ENCODE data around the gene GLE1.

Gene GLE1

GRCh38 chr9:128484686-128485413 is 19.7 kb upstream of the GLE1 start:
- TF ChIP-seq CTCF (IDR thresholded peaks at IDR 0.05; ENCODE audit: borderline replicate concordance, control extremely low read depth, extremely low read depth, insufficient read depth, missing control alignments): no peak
- in situ Hi-C loops (cut with MboI; ENCODE audit: low sequenced_read_pairs, unreplicated experiment): no loop called here

GRCh38 chr9:128485414-128485855 is 19.1 kb upstream of the GLE1 start:
- no peak for DNase-seq (ENCODE audit: low spot score)
- no peak for TF ChIP-seq CTCF (IDR thresholded peaks at IDR 0.05; ENCODE audit: borderline replicate concordance, control extremely low read depth, extremely low read depth, insufficient read depth, missing control alignments)
- in situ Hi-C loops (cut with MboI; ENCODE audit: low sequenced_read_pairs, unreplicated experiment): no loop called here

More at GRCh38 chr9:128484686-128485413, 19.7 kb upstream of the GLE1 start:
- DNase-seq (ENCODE audit: low spot score): no peak

GRCh38 chr9:128486201-128486600 is 18.3 kb upstream of the GLE1 start:
- in situ Hi-C loops (cut with MboI; ENCODE audit: low sequenced_read_pairs, unreplicated experiment): no loop called here
- DNase-seq (ENCODE audit: low spot score): no peak
- TF ChIP-seq CTCF (IDR thresholded peaks at IDR 0.05; ENCODE audit: borderline replicate concordance, control extremely low read depth, extremely low read depth, insufficient read depth, missing control alignments): no peak

- TF ChIP-seq CTCF (IDR thresholded peaks at IDR 0.05; ENCODE audit: borderline replicate concordance, control extremely low read depth, extremely low read depth, insufficient read depth, missing control alignments): no peak
- no peak for DNase-seq (ENCODE audit: low spot score)
- in situ Hi-C loops (cut with MboI; ENCODE audit: low sequenced_read_pairs, unreplicated experiment): no loop called here
Observed at GRCh38 chr9:128493424-128493823, 11.1 kb upstream of the GLE1 start.

GRCh38 chr9:128494108-128494745 is 10.3 kb upstream of the GLE1 start:
- in situ Hi-C loops (cut with MboI; ENCODE audit: low sequenced_read_pairs, unreplicated experiment): no loop called here
- TF ChIP-seq CTCF (IDR thresholded peaks at IDR 0.05; ENCODE audit: borderline replicate concordance, control extremely low read depth, extremely low read depth, insufficient read depth, missing control alignments): no peak
- no peak for DNase-seq (ENCODE audit: low spot score)

GRCh38 chr9:128494746-128495129 is 9.8 kb upstream of the GLE1 start:
- in situ Hi-C loops (cut with MboI; ENCODE audit: low sequenced_read_pairs, unreplicated experiment): no loop called here
- no peak for DNase-seq (ENCODE audit: low spot score)
- TF ChIP-seq CTCF (IDR thresholded peaks at IDR 0.05; ENCODE audit: borderline replicate concordance, control extremely low read depth, extremely low read depth, insufficient read depth, missing control alignments): no peak
